HG03442 (cell line): ENCODE results near the gene CHD9.
"Not testable (repeated sequence)": the region's sequence is repeated elsewhere in the genome, so short reads cannot be mapped to it uniquely, and the experiment has no call there.

Experiments
- ATAC-seq: cut with Tn5 transposase; IDR thresholded peaks from one replicate; pipeline ENCODE4 v1.9.1; 2021; ENCODE audit warnings: mild to moderate bottlenecking, moderate library complexity; ENCODE audit not compliant: unreplicated experiment

Gene CHD9

DNA sequence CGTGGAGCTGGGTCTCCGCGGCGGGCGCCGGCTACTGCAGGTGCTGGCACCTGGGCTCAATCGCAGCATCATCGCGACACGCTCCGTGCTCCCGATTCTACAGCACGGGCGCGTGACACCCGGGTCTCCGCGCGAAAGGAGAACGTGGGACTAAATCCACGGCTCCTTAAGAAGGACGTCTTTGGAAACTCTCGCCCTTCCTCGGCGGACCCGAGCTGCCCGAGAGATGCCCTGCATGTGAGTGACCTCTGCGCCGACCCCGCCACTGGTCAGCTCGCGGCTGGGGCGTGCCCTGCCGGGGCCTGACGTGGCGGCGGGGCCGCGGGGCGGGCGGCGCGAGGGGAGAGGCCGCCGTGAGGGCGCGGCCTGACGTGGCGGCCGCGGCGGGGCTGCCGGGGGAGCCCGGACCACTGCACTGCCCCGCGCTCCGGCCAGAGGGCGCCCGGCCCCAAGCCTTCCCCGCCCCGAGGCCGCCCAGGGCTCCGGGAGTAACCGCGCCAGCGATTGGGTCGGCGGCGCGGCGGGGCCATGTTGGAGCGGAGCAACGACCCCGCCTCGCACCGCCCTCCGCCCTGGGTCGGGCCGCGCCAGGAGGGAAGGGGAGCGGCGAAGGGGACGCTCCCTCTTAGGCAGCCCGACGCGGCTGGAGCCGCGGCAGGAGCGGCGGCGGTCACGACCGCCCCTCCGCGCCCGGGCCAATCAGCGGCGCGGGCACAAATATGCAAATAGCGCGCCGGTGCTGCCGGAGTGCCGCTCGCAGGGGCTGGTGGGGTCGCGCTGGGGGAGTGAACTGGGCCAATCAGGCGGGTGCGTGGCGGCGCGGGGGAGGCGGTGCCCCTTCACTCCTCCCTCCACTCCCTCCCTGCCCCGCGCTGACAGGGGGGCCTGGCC lies 75.6 kb downstream of the CHD9 start:
- ATAC-seq = peak; percentile 80

DNA sequence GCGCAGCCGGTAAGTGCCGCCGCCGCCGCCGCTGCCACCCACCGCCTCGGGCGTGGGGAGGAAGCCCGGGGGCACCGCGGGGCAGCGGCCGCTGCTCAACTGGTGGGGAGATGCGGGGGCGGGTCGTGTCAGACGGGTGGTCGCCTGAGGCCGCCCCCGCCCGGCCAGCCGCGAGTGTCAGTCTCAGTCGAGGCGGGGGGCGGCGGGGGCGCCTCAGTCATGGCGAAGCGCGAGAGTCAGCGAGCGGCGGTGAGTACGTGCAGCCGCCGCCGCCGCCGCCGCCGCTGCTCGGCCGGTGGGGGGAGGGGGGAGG lies 76.2 kb downstream of the CHD9 start:
- ATAC-seq = peak; percentile 0

DNA sequence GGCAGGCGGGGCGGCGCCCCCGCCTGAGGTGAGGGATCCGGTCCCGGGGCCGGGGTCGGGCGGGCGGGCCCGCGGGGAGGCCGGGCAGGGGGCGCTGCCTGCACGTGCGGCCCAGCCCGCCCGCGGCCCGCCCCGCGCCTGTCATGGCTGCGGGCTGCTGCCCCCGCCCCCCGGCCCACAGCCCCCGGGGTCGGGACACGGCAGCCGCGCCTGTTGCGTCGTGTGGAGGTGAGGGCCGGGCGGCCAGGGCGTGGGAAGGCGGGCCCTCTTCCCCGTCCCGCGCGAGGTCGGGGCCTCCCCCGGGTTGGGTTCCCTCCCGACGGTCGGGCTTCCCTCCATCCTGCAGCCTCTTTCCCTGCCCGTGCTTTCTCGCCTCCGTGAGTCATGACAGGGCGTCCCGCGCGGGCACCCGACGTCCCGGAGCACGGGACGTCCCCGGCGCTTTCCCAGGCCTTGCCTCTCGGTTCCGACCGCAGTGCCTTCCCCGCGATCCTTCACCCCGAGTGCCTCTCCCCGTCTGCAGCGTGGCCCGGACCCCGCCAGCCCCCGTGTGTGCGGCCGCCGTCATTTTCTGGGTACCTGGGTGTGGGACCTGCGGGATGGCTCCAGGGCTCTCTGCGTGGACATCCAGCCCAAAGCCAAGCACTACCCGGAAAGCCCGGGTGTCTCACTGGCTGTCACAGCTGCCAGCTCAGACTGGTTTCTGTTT lies 76.7 kb downstream of the CHD9 start:
- ATAC-seq = peak; percentile 10

DNA sequence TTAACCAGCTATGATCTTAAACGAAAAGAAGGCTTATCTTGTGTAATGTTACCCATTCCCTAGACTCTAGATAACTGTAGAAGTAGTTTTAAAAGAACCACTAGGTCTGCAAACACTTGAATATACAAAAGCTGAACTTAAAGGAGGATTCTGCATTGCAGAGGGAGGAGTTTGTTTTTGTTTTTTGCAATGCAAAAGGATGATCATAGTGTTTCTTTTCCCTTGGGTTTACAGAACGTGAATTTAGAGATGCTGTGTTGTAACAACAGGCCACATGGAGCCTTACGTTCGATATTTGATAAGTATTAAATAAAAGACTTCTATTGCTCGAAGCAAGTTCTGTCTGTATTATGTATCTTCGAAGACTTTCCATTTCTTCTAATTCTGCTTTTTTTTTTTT lies 77.6 kb downstream of the CHD9 start:
- ATAC-seq = no peak

DNA sequence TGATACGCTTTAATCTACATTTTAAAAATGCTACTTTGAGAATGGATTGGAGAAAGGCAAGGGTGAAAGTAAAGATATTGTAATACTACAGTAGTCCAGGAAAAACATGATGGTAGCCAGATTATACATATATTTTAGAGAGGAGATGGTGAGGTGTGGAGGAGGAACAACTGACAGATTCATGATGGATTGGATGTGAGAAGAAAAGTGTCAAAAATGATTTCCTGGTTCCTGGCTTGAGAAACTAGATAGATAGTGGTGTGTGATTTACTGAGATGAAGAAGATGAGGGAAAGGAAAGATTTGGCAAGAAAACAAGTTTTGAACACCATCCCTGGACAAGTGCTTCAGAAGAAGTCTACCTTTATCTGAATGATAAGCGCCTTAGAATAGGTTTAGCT lies 80.5 kb downstream of the CHD9 start:
- ATAC-seq = no peak

DNA sequence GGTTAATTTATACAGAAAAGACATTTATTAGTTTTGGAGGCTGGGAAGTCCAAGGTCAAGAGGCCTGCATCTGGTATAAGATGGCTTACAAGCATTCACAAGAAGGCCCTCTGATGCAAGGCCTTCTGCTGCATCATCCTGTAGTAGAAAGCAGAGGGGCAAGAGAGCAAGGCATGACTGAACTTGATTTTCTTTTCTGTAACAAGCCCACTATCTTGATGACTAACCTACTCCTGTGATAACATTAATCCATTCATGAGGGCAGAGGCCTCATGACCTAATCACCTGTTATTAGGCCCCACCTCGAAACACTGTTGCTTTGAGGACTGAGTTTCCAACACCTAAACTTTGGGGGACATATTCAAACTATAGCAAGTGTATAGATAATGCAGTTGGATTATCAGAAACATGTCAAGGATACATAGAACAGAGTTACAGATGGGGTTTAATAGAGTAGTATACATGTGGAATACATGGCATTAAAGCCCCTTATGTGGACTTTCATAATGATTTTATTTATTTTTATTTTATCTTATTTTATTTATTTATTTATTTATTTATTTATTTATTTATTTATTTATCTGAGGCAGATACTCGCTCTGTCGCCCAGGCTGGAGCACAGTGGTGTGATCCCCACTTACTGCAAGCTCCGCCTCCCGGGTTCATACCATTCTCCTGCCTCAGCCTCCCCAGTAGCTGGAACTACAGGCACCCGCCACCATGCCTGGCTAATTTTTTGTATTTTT lies 88.2 kb downstream of the CHD9 start:
- ATAC-seq = no peak

DNA sequence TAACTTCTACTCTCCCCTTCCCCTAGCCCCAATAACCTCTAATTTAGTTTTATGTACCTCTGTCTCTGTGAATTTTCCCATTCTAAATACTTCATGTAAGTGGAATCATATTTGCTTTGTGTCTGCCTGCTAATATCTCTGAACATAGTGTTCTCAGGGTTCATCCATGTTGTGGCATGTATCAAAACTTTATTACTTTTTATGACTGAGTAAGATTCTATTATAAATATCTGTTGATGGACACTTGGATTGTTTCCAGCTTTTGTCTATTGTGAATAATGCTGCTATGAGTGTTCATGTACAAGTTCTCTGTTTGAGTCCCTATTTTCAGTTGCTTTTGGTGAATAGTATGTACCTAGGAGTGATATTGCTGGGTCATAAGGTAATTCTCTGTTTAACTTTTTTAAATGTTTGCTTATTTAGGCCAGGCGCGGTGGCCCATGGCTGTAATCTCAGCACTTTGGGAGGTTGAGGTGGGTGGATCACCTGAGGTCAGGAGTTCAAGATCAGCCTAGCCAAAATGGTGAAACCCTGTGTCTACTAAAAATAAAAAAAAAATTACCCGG lies 92.8 kb downstream of the CHD9 start:
- no peak for ATAC-seq

DNA sequence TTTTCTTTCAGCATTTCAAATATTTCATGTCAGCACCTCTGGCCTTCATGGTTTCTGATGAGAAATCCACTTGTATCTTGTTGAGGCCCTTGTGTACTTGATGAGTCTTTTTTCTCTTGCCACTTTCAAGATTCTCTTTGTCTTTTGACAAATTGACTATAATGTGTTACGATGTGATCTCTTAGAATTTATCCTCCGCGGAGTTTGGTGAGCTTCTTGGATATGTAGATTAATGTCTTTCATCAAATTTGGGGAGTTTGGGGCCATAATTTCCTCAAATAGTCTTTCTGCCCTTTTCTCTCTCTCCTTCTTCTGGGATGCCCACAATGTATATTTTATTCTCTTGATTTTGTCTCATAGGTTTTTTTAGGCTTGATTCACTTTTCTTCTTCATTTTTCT lies 96.0 kb downstream of the CHD9 start:
- ATAC-seq = no peak

DNA sequence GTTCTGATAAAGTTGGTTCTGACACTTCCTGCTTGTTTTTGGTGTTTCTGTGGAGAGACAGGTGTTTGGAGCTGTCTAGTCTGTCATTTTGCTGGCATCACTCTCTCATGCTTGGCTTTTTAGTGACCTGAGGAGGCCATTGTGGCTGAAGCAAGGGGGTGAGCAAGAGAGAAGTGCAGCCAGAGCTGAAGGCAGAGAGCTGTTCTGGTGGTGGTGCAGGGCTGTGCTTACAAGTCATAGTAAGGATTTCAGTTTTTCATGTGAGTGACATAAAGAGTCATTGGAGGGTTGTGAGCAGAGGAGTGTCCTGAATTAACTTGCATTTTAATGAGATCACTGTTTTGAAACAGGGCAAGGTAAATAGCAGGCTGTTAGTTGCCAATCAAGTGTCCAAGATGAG lies 97.5 kb downstream of the CHD9 start:
- ATAC-seq = no peak

DNA sequence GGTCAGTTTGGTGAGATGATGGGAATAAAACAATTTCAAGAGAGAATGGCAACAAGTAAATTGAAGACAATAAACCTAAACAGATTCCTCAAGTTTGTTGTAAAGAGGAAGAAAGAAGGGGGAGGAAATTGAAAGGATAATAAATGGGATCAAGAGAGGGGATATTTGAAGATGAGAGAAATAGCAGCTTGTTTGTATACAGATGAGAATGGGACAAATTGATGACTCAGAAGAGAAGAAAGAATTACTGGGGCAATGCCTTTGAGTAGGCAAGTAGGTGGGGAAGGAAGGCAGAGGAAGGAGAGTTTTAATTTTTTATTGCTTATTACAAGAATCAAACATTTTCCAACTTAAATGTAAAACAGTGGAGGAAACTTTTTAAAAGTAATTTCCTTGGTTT lies 98.3 kb downstream of the CHD9 start:
- no peak for ATAC-seq

DNA sequence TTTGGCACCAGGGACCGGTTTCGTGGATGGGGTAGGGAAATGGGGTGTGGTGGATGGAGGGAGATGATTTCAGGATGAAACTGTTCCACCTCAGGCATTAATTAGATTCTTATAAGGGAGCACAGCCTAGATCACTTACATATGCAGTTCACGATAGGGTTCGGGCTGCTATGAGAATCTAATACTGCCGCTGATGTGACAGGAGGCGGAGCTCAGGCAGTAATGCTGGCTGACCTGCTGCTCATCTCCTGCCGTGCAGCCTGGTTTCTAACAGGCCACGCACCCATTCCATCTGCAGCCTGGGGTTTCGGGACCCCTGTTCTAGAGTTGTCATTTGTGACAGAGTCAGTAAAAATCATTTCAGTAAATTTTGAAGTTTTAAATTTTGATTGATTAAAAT lies 99.7 kb downstream of the CHD9 start:
- ATAC-seq = no peak

DNA sequence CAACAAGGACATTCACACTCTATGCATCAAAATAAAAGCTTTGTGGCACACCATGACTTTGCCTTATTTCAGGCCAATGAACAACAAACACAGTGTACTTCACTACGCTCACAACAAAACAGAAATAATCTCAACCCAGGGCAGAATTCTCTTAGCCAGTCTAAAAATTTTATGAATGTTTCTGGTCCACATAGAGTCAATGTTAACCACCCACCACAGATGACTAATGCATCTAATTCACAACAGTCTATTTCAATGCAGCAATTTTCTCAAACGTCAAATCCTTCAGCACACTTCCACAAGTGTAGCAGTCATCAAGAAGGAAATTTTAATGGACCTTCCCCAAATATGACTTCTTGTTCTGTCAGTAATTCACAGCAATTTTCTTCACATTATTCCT lies 101.7 kb downstream of the CHD9 start:
- no peak for ATAC-seq

DNA sequence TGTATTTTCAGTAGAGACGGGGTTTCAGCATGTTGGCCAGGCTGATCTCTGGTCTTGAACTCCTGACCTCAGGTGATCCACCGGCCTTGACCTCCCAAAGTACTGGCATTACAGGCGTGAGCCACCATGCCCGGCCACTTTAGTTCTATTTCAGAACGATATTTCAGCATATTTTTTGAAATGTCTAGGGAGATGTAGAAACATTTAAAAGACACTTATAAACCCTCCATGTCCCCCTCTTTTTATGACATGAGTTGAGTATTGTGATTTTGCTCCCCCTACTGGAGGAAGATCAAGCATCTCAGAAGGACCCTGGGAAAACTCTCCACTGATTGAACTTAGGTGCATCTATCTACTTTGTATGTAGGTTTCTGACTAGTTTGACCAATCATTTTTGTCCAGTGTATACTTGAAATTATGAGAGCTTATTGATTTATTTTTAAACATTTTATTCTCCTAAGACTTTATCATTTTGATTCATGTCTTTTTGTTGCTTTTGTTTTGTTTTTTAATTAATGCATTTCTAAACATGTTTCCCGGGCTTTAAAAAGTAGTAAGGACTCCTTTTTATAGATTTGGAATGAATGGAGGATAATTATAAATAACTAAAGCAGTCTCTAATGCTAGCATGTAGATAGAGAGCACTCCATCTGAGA lies 105.1 kb downstream of the CHD9 start:
- ATAC-seq = no peak

DNA sequence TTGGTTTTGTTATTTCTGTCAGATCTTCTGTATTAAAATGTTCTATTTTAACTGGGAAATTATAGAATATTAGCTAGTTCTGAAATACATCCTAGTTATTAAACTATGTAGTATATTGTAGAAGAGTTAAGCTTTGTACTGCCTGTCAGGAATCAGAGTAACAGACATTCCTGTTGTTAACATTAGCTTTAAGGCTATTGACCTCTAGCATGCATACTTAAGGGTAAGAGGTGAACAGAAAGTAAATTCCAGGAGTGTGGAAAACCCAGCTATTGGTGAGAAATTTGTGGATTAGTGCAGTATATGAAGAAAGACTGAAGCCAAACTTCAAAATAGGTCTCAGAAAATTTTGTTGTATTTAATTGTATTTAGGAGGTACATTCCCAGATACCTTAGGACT lies 111.3 kb downstream of the CHD9 start:
- ATAC-seq = no peak

DNA sequence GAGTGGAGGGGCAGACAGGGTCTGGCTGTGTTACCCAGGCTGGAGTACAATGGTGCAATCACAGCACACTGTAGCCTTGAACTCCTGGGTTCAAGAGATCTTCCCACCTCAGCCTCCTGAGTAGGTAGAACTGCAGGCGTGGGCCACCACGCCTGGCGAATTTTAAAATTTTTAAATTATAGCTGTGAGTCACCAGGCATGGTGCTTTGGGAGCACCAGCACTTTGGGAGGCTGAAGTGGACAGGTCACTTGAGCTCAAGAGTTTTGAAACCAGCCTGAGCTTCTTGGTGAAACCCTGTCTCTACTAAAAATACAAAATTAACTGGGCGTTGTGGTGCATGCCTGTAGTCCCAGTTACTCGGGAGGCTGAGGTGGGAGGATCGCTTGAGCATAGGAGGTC lies 114.0 kb downstream of the CHD9 start:
- ATAC-seq = no peak

DNA sequence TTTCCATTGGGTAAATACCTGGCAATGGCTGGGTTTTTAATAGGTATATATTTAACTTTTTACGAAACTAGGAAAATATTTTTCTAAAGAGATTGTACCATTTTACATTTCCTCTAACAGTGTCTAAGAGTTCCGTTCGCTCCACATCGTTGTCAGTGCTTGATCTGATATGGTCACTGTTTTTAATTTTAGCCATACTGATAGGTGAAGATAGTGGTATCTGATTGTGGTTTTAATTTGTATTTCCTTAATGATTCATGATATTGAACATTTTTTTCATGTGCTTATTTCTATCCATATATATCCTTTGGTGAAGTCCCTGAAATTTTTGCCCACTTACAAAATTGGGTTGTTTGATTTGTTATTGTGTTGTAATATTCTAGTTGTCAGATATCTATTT lies 117.7 kb downstream of the CHD9 start:
- ATAC-seq = no peak

DNA sequence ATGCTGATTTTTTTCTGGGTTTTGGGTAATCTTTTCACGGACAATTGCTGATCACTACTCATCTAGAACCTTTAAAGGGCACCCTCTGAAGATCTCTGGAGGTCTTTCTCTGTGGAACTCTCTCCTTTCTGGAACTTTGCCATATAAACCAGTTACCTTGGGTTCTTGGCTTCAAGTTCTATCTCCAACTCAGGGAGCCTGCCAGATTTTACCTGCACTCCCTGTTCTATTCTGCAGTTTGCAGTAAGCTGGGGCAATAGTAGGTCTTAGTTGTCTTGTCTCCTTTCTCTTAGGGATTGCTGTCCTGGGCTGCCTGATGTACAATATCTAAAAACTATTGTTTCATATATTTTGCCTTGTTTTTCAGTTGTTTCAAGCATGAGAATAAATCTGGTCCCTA lies 120.3 kb downstream of the CHD9 start:
- no peak for ATAC-seq

DNA sequence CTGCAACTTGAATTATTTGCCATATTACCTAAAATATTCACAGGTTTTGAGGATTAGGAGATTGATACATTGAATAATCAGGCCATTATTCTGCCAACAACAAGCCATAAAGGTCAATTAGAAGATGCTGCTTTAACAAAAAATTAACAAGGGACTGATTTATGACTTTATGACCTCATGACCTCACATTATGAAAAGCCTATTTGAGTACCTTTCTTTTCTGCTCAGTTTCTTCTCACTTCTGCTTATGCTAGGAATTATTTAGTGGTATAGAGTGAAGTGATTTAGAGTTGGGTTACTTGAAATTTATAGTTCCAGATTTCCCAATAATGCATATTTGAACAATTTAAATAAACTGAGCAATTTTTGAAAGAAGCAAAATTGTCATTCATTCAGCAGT lies 121.6 kb downstream of the CHD9 start:
- ATAC-seq = no peak

DNA sequence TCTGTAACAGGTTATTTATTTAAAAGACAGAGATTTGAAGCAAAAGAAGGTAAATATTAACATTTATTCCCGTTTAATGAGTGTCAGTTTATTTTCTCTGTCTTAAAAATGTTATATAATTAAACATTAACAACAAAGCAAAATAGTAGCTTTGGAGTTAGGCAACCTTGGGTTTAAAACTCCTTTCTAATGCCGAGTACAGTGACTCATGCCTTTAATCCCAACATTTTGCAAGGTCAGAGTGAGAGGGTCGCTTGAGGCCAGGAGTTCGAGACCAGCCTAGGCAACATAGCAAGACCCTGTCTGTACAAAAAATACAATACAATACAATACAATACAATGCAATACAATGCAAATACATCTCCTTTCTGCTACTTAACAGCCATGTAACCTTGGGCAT lies 128.7 kb downstream of the CHD9 start:
- no peak for ATAC-seq

DNA sequence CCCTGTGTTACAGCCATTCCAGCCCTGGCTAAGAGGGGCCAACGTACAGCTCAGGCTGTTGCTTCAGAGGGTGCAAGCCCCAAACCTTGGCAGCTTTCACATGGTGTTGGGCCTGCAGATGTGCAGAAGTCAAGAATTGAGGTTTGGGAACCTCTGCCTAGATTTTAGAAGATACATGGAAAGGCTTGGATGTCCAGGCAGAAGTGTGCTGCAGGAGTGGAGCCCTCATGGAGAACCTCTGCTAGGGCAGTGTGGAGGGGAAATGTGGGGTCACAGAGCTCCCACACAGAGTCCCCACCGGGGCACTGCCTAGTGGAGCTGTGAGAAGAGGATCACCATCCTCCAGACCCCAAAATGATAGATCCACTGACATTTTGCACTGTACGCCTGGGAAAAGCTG lies 130.9 kb downstream of the CHD9 start:
- ATAC-seq = not testable (repeated sequence)

DNA sequence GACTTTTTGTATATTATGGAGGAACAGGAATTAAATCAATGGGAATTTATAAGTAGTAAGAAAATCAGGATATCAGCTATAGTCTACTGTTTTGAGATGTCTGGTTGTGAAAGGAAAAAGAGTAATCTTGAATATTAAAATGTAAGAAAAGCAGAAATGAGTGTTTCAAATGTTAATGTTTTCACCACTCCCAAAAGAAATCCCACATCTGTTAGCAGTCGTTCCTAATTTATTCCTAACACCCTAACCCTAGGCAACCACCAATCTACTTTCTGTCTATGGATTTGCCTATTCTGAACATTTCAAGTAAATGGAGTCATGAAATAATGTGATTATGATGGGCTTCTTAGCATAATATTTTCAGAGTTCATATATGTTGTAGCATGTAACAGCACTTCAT lies 133.0 kb downstream of the CHD9 start:
- ATAC-seq = no peak
